Calu3 (cell line): ENCODE results near the gene RHPN2. TPM values are rescaled to one million over a fixed set of nuclear protein-coding genes. Genes with fewer than 3 reads are reported as not detected.

ENCODE experiments used
- BruUV-seq: library from RNA; stranded (reverse); fragments of 400-500 nt; replicated peaks from 2 replicates; lab custom pipeline; 2021; lab: Mats Ljungman, UMichigan
- CTCF ChIA-PET: fragments of 300-600 bp; sonication (Branson Sonifier 250); formaldehyde crosslinking; loops from one replicate; lab custom pipeline; 2022; ENCODE audit warnings: antibody characterized with exemption; lab: Charles Lee
- DNase-seq: peaks from one replicate; pipeline ENCODE4 v3.0.0; 2022
- H3K27ac Mint-ChIP-seq: one replicate; pipeline ENCODE4 v1.8.0; 2022; ENCODE audit warnings: mixed read lengths; ENCODE audit not compliant: unreplicated experiment
- H3K27me3 Mint-ChIP-seq: one replicate; pipeline ENCODE4 v1.8.0; 2022; ENCODE audit warnings: mixed read lengths; ENCODE audit not compliant: unreplicated experiment
- H3K36me3 Mint-ChIP-seq: one replicate; pipeline ENCODE4 v1.8.0; 2022; ENCODE audit warnings: mild to moderate bottlenecking, moderate library complexity, mixed read lengths; ENCODE audit not compliant: insufficient read depth, unreplicated experiment
- H3K4me1 Mint-ChIP-seq: one replicate; pipeline ENCODE4 v1.8.0; 2022; ENCODE audit warnings: mild to moderate bottlenecking, low read depth, mixed read lengths; ENCODE audit not compliant: unreplicated experiment
- H3K4me3 Mint-ChIP-seq: one replicate; pipeline ENCODE4 v1.8.0; 2022; ENCODE audit warnings: mild to moderate bottlenecking, low read depth, moderate library complexity, mixed read lengths; ENCODE audit not compliant: unreplicated experiment
- H3K9me3 Mint-ChIP-seq: one replicate; pipeline ENCODE4 v1.8.0; 2022; ENCODE audit warnings: low read depth, mixed read lengths; ENCODE audit not compliant: unreplicated experiment
- intact Hi-C: fragments of 100-400 bp; cut with micrococcal nuclease; formaldehyde crosslinking; loops from one replicate; pipeline ENCODE4 v1.10.0; 2022; ENCODE audit not compliant: unreplicated experiment
- total RNA-seq: library from RNA; stranded (reverse); gene quantifications from 2 replicates; pipeline ENCODE4 v1.2.3, GENCODE V29; 2022
- TF ChIP-seq, protein P1 (sequence below): fragments of 200-600 bp; IDR thresholded peaks from one replicate; pipeline ENCODE4 v1.8.0; 2022; ENCODE audit warnings: antibody characterized with exemption; ENCODE audit not compliant: unreplicated experiment

The RHPN2 gene
- total RNA-seq, 1 experiment from 2014 or later, result 46.4 TPM

DNA sequence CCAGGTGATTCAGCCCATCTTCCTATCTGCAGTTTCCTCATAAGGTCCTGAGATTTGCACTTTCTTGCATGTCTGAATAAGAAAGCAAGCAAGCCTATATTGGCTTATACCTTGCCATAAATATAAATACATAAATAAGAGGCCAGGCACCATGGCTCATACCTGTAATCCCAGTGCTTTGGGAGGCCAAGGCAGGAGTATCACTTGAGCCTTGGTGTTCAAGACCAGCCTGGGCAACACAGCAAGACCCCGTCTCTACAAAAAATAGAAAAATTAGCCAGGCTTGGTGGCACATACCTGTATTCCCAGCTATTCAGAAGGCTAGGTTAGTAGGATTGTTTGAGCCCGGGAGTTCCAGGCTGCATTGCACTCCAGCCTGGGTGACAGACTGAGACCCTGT is 10.8 kb upstream of the RHPN2 start:
- H3K9me3 Mint-ChIP-seq, result no peaks in the 10 kb centered on the region
- CTCF ChIA-PET, result no interaction called here
- no peak overlapping the region for H3K4me3 Mint-ChIP-seq
- H3K36me3 Mint-ChIP-seq, result no peaks in the 10 kb centered on the region
- DNase-seq, result no peak
- BruUV-seq, result no TSS peak
- H3K27me3 Mint-ChIP-seq, result no peaks in the 10 kb centered on the region
- intact Hi-C loops, result loop anchor here (5.0 kb wide), 2 partner anchors 33 to 37 kb away; no protein-coding TSS in a partner anchor
- TF ChIP-seq, protein P1, sequence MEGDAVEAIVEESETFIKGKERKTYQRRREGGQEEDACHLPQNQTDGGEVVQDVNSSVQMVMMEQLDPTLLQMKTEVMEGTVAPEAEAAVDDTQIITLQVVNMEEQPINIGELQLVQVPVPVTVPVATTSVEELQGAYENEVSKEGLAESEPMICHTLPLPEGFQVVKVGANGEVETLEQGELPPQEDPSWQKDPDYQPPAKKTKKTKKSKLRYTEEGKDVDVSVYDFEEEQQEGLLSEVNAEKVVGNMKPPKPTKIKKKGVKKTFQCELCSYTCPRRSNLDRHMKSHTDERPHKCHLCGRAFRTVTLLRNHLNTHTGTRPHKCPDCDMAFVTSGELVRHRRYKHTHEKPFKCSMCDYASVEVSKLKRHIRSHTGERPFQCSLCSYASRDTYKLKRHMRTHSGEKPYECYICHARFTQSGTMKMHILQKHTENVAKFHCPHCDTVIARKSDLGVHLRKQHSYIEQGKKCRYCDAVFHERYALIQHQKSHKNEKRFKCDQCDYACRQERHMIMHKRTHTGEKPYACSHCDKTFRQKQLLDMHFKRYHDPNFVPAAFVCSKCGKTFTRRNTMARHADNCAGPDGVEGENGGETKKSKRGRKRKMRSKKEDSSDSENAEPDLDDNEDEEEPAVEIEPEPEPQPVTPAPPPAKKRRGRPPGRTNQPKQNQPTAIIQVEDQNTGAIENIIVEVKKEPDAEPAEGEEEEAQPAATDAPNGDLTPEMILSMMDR, result no peak
- no peak overlapping the region for H3K27ac Mint-ChIP-seq
- H3K4me1 Mint-ChIP-seq, result peaks cover 17% of the 10 kb centered on the region

GRCh38 chr19:33071887-33072286 is 7.2 kb upstream of the RHPN2 start:
- H3K4me1 Mint-ChIP-seq, result no peaks in the 10 kb centered on the region
- no peak overlapping the region for H3K4me3 Mint-ChIP-seq
- no peak for DNase-seq
- BruUV-seq, result no TSS peak
- no peaks in the 10 kb centered on the region for H3K36me3 Mint-ChIP-seq
- intact Hi-C loops, result no loop called here
- H3K27me3 Mint-ChIP-seq, result no peaks in the 10 kb centered on the region
- H3K9me3 Mint-ChIP-seq, result no peaks in the 10 kb centered on the region
- H3K27ac Mint-ChIP-seq, result no peak overlapping the region
- CTCF ChIA-PET, result no interaction called here
- TF ChIP-seq, protein P1, result no peak

DNA sequence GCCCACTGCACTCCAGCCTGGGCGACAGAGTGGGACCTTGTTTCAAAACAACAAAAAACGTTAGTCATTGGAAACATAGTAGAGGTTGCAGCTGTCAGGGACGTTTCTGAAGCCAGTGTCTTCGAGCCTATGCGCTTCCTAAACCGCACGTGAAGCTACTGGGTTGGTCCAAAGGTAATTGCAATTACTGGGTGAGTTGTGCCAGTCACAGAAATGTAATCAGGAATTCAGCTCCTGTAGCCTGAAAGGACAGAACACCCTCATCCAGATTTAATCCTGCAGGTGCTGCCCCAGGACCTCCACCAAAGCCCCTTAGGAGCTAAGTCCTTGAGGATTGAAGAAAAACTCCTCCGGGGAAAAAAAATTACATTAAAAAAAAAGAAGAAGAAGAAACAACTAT is 2.4 kb upstream of the RHPN2 start:
- no peak overlapping the region for H3K27ac Mint-ChIP-seq
- H3K9me3 Mint-ChIP-seq, result no peaks in the 10 kb centered on the region
- no TSS peak for BruUV-seq
- intact Hi-C loops, result no loop called here
- H3K36me3 Mint-ChIP-seq, result peaks cover 31% of the 10 kb centered on the region
- no peaks in the 10 kb centered on the region for H3K27me3 Mint-ChIP-seq
- TF ChIP-seq, protein P1, result no peak
- peaks cover 8% of the 10 kb centered on the region for H3K4me1 Mint-ChIP-seq
- CTCF ChIA-PET, result interaction anchor here (0.5 to 2.0 kb wide), 3 partner anchors 11 to 793 kb away, joined by 3 to 6 read pairs (median 5); no protein-coding TSS in a partner anchor
- no peak overlapping the region for H3K4me3 Mint-ChIP-seq
- DNase-seq, result no peak

- no peak for DNase-seq
- TF ChIP-seq, protein P1, result no peak
- intact Hi-C loops, result no loop called here
- Mint-ChIP-seq H3K27ac (no peak overlapping the region), H3K9me3 (no peaks in the 10 kb centered on the region), H3K36me3 (peaks cover 36% of the 10 kb centered on the region), H3K4me3 (peak overlapping the region; percentile 30), H3K27me3 (no peaks in the 10 kb centered on the region), H3K4me1 (peaks cover 8% of the 10 kb centered on the region)
- TSS peak; percentile 54 for BruUV-seq
- CTCF ChIA-PET, result interaction anchor here (0.7 kb wide), 1 partner anchor 32 kb away, joined by 3 read pairs; no protein-coding TSS in a partner anchor
Measured at GRCh38 chr19:33066543-33066942, 1.9 kb upstream of the RHPN2 start.
